Adipocyte (in vitro differentiated cells): ENCODE data around the gene NTMT1.
A peak's percentile ranks its signal among the peaks of the same experiment; 100 is the strongest.

Experiments used
- DNase-seq: peaks from one replicate; pipeline ENCODE4 v3.0.0-alpha.2; 2015; ENCODE audit warnings: low read depth
- H3K27me3 ChIP-seq: replicated peaks from 2 replicates; pipeline ENCODE4 v1.7.0; 2013; ENCODE audit warnings: mild to moderate bottlenecking, low read length, moderate library complexity; ENCODE audit not compliant: control insufficient read depth, insufficient read depth
- H3K36me3 ChIP-seq: 2 replicates; pipeline ENCODE4 v1.7.0; 2013; ENCODE audit warnings: low read length, mild to moderate bottlenecking, moderate library complexity; ENCODE audit not compliant: control insufficient read depth, insufficient read depth, severe bottlenecking
- H3K4me1 ChIP-seq: 2 replicates; pipeline ENCODE4 v1.7.0; 2013; ENCODE audit warnings: mild to moderate bottlenecking, low read length, moderate library complexity; ENCODE audit not compliant: control insufficient read depth, insufficient read depth
- H3K4me3 ChIP-seq: 2 replicates; pipeline ENCODE4 v1.7.0; 2013; ENCODE audit warnings: mild to moderate bottlenecking, low read length, moderate library complexity
- H3K9ac ChIP-seq: 2 replicates; pipeline ENCODE4 v1.7.0; 2013; ENCODE audit warnings: mild to moderate bottlenecking, low read length, moderate library complexity
- H3K9me3 ChIP-seq: 2 replicates; pipeline ENCODE4 v1.7.0; 2013; ENCODE audit warnings: mild to moderate bottlenecking, low read length, moderate library complexity; ENCODE audit not compliant: control insufficient read depth

The NTMT1 gene

GRCh38 chr9:129626079-129626624, at the start of gene NTMT1:
NTMT1 (plus strand) TSS chr9:129626163; CDS start chr9:129632704, 6,541 bp downstream.
- Histone ChIP-seq H3K4me3 (peak within 1 kb of the TSS; percentile 91), H3K27me3 (no peaks in the 10 kb centered on the region)
- peak; percentile 95 for DNase-seq

GRCh38 chr9:129576546-129577543, 49.1 kb upstream of the NTMT1 start:
- Histone ChIP-seq H3K9me3 (no peaks in the 10 kb centered on the region), H3K4me1 (peaks cover 9% of the 10 kb centered on the region), H3K36me3 (no peaks in the 10 kb centered on the region), H3K4me3 (no peak overlapping the region), H3K27me3 (no peaks in the 10 kb centered on the region), H3K9ac (no peak overlapping the region)
- no peak for DNase-seq

More at GRCh38 chr9:129626079-129626624, at the start of gene NTMT1:
- H3K36me3 ChIP-seq: no peaks in the 10 kb centered on the region
- no peaks in the 10 kb centered on the region for H3K9me3 ChIP-seq
- H3K9ac ChIP-seq: peak within 1 kb of the TSS; percentile 93
- H3K4me1 ChIP-seq: peaks cover 41% of the 10 kb centered on the region

DNA sequence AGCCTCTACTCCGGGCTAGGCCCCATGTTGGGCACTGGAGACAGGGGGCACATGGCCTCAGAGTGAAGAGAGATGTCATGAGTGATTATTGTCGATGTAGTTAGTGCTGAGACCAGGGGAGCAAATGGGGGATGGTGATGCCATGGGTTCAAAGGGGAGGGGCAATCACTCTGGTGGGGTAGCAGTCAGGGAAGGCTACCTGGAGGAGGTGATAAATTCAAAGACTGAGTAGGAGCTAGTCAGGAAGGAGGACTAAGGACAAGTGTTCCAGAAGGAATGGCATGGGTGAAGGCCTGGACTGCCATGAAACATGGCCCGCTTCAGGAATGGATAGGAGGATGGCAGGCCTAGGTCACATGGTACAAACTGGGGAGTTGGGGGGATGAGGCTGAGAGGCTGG, 46.7 kb upstream of the NTMT1 start:
- Histone ChIP-seq H3K4me1 (peaks cover 14% of the 10 kb centered on the region), H3K4me3 (no peak overlapping the region), H3K27me3 (no peaks in the 10 kb centered on the region), H3K9ac (no peak overlapping the region), H3K9me3 (no peaks in the 10 kb centered on the region), H3K36me3 (no peaks in the 10 kb centered on the region)
- no peak for DNase-seq

- no peak overlapping the region for H3K9ac ChIP-seq
- no peaks in the 10 kb centered on the region for H3K27me3 ChIP-seq
- no peak for DNase-seq
- H3K4me1 ChIP-seq: peaks cover 9% of the 10 kb centered on the region
- no peaks in the 10 kb centered on the region for H3K36me3 ChIP-seq
- H3K4me3 ChIP-seq: no peak overlapping the region
- H3K9me3 ChIP-seq: no peaks in the 10 kb centered on the region
These were observed 45.6 kb upstream of the NTMT1 start for GRCh38 chr9:129580211-129580915.

DNA sequence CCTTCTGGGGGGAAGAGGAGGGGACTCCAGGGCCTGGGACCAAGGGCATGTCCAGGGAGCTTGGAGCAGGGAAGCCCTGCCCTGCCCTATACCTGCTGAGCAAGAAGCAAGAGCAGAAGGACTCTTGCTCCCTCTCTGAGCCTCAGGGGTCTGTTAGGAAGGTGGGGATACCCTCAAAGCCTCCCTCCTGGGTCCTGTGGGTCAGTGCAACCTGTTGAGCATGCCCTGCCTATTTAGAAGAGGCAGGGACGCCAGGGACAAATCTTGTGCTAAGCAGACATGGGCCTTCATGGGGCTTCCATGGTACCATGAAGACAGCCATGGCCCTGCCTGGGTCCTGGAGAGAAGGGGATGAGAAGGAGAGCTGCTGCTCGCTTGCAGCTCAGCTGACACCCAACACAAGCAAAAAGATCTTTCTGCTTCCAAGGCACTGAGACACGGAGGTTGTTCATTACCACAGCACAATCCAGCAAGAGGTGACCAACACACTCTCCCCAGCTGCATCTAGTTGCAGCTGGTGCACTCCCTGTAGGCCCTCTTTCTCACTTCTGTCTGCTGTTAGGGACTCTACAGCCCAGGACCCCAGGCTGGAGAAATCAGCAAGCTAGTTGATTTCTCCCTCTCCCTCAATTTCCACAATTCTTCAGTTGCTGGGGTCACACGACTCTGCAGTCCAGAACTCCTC, 44.3 kb upstream of the NTMT1 start:
- Histone ChIP-seq H3K27me3 (no peaks in the 10 kb centered on the region), H3K4me1 (peaks cover 5% of the 10 kb centered on the region), H3K36me3 (no peaks in the 10 kb centered on the region), H3K9me3 (no peaks in the 10 kb centered on the region), H3K4me3 (no peak overlapping the region), H3K9ac (no peak overlapping the region)
- DNase-seq: no peak

DNA sequence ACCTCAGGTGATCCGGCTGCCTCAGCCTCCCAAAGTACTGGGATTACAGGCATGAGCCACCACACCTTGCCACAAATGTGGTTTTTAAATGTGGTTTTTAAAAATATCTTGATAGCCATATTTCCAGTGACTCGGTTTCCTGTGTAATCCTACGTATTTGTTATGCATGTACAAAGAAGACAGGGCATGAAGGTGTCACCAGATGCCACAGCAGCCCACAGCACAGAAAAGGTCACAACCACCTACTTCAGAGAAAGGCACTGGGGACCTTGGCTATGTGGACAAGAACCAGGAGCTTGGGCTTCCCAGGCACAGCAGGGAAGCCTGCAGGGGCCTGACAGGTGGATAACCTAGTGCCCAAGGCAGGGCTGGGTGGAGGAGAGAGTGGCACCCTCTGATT, 43.1 kb upstream of the NTMT1 start:
- Histone ChIP-seq H3K36me3 (no peaks in the 10 kb centered on the region), H3K4me3 (no peak overlapping the region)

GRCh38 chr9:129583308-129584038, 42.5 kb upstream of the NTMT1 start:
- H3K27me3 ChIP-seq: no peaks in the 10 kb centered on the region
- no peak overlapping the region for H3K4me3 ChIP-seq
- no peaks in the 10 kb centered on the region for H3K9me3 ChIP-seq

More for the DNA sequence above, 43.1 kb upstream of the NTMT1 start:
- no peaks in the 10 kb centered on the region for H3K9me3 ChIP-seq
- no peak overlapping the region for H3K9ac ChIP-seq
- peaks cover 5% of the 10 kb centered on the region for H3K4me1 ChIP-seq
- no peaks in the 10 kb centered on the region for H3K27me3 ChIP-seq
- no peak for DNase-seq

GRCh38 chr9:129584136-129584535, 41.8 kb upstream of the NTMT1 start:
- no peaks in the 10 kb centered on the region for H3K27me3 ChIP-seq
- H3K4me1 ChIP-seq: peaks cover 5% of the 10 kb centered on the region
- no peaks in the 10 kb centered on the region for H3K9me3 ChIP-seq
- peak; percentile 87 for DNase-seq
- H3K36me3 ChIP-seq: no peaks in the 10 kb centered on the region
- no peak overlapping the region for H3K9ac ChIP-seq
- no peak overlapping the region for H3K4me3 ChIP-seq

More at GRCh38 chr9:129583308-129584038, 42.5 kb upstream of the NTMT1 start:
- no peaks in the 10 kb centered on the region for H3K36me3 ChIP-seq
- H3K4me1 ChIP-seq: peaks cover 5% of the 10 kb centered on the region
- peak; percentile 58 for DNase-seq
- H3K9ac ChIP-seq: no peak overlapping the region

GRCh38 chr9:129585352-129585751, 40.6 kb upstream of the NTMT1 start:
- DNase-seq: no peak
- peaks cover 5% of the 10 kb centered on the region for H3K4me1 ChIP-seq
- H3K9ac ChIP-seq: no peak overlapping the region
- no peaks in the 10 kb centered on the region for H3K36me3 ChIP-seq
- H3K9me3 ChIP-seq: no peaks in the 10 kb centered on the region
- H3K4me3 ChIP-seq: no peak overlapping the region
- no peaks in the 10 kb centered on the region for H3K27me3 ChIP-seq

- no peak for DNase-seq
- Histone ChIP-seq H3K9ac (no peak overlapping the region), H3K9me3 (no peaks in the 10 kb centered on the region), H3K36me3 (no peaks in the 10 kb centered on the region), H3K27me3 (no peaks in the 10 kb centered on the region), H3K4me3 (no peak overlapping the region), H3K4me1 (peaks cover 5% of the 10 kb centered on the region)
These were observed 39.7 kb upstream of the NTMT1 start for GRCh38 chr9:129586245-129586644.
